Measurements from ENCODE around the gene PLEKHM2.

GRCh38 chr1:15649937-15650336, 34.2 kb upstream of the PLEKHM2 start:
- no peak for TF ChIP-seq TSHZ2 (CRISPR knock-in tag; IDR thresholded peaks at IDR 0.05)
- TF ChIP-seq PATZ1 (CRISPR knock-in tag; IDR thresholded peaks at IDR 0.05; ENCODE audit: borderline replicate concordance) = no peak
- TF ChIP-seq ESRRG (CRISPR knock-in tag; IDR thresholded peaks at IDR 0.05) = no peak
- TF ChIP-seq RARB (CRISPR knock-in tag; IDR thresholded peaks at IDR 0.05) = no peak
- TF ChIP-seq ZNF565 (CRISPR knock-in tag; conservative IDR thresholded peaks at IDR 0.05; ENCODE audit: low read depth) = no peak
